HEK293 (cell line): Measurements from ENCODE around the gene DHRS7.

Source experiments
- CTCF ChIA-PET: fragments of 350-600 bp; formaldehyde crosslinking; extraction: SDS; loops from one replicate; lab custom pipeline; 2021; ENCODE audit warnings: antibody characterized with exemption; lab: Yijun Ruan, JAX
- POLR2A ChIA-PET: fragments of 300-600 bp; formaldehyde crosslinking; extraction: SDS; loops from one replicate; lab custom pipeline; 2020; ENCODE audit warnings: antibody characterized with exemption, inconsistent platforms; lab: Yijun Ruan, JAX
- H3K27ac ChIP-seq: fragments of 200-500 bp; sonication (Bioruptor generic); 2 replicates; pipeline ENCODE4 v1.5.1; 2014; ENCODE audit warnings: low read depth, low read length, control low read depth, inconsistent platforms; ENCODE audit errors: extremely low read depth
- H3K36me3 ChIP-seq, 2 experiments: fragments of 200-500 bp in 1 of 2; sonication (Bioruptor generic) in 1 of 2; 1 replicate in 1 of 2; 2 replicates in 1 of 2; pipeline ENCODE4 v1.5.1; 2014 to 2017; ENCODE audit warnings: inconsistent platforms in 2 of 2, low read length in 2 of 2; ENCODE audit not compliant: control insufficient read depth in 2 of 2, insufficient read depth in 1 of 2
- H3K4me1 ChIP-seq: fragments of 200-500 bp; sonication (Bioruptor generic); 2 replicates; pipeline ENCODE4 v1.5.1; 2014; ENCODE audit warnings: mild to moderate bottlenecking, low read length, inconsistent platforms; ENCODE audit not compliant: control insufficient read depth, insufficient read depth
- H3K4me3 ChIP-seq: 2 replicates; pipeline ENCODE4 v1.5.1; 2011; ENCODE audit warnings: low read depth, mild to moderate bottlenecking, control low read depth, low read length, moderate library complexity
- H3K9me3 ChIP-seq: fragments of 200-500 bp; sonication (Bioruptor generic); 2 replicates; pipeline ENCODE4 v1.5.1; 2014; ENCODE audit warnings: low read depth, low read length, inconsistent platforms; ENCODE audit not compliant: control insufficient read depth, insufficient read depth
- AEBP2 ChIP-seq: fragments of 450-650 bp; formaldehyde crosslinking; IDR thresholded peaks from 2 replicates; pipeline ENCODE4 v1.5.1; 2016; ENCODE audit warnings: missing biosample characterization, missing genetic modification characterization, borderline replicate concordance
- CTCF ChIP-seq: fragments of 450-650 bp; formaldehyde crosslinking; IDR thresholded peaks from 2 replicates; pipeline ENCODE4 v1.5.1; 2016; ENCODE audit warnings: missing biosample characterization, missing genetic modification characterization
- GLI4 ChIP-seq: fragments of 450-650 bp; formaldehyde crosslinking; IDR thresholded peaks from 2 replicates; pipeline ENCODE4 v1.5.1; 2016; ENCODE audit warnings: missing biosample characterization, missing genetic modification characterization
- KLF1 ChIP-seq: fragments of 450-650 bp; formaldehyde crosslinking; IDR thresholded peaks from 2 replicates; pipeline ENCODE4 v1.5.1; 2016; ENCODE audit warnings: missing biosample characterization, missing genetic modification characterization
- KLF16 ChIP-seq: fragments of 450-650 bp; formaldehyde crosslinking; IDR thresholded peaks from 2 replicates; pipeline ENCODE4 v1.5.1; 2017; ENCODE audit warnings: missing biosample characterization, missing genetic modification characterization
- RBAK ChIP-seq: fragments of 450-650 bp; formaldehyde crosslinking; IDR thresholded peaks from 2 replicates; pipeline ENCODE4 v1.5.1; 2016; ENCODE audit warnings: missing biosample characterization, missing genetic modification characterization
- TRIM28 ChIP-seq: IDR thresholded peaks from 2 replicates; pipeline ENCODE4 v1.6.1; 2011; ENCODE audit warnings: low read length, control low read depth, borderline replicate concordance
- ZBTB20 ChIP-seq: fragments of 450-650 bp; formaldehyde crosslinking; IDR thresholded peaks from 2 replicates; pipeline ENCODE4 v1.5.1; 2016; ENCODE audit warnings: missing biosample characterization, missing genetic modification characterization
- ZIC2 ChIP-seq: fragments of 450-650 bp; formaldehyde crosslinking; IDR thresholded peaks from 2 replicates; pipeline ENCODE4 v1.5.1; 2016; ENCODE audit warnings: missing biosample characterization, missing genetic modification characterization
- ZNF121 ChIP-seq: fragments of 450-650 bp; formaldehyde crosslinking; IDR thresholded peaks from 2 replicates; pipeline ENCODE4 v1.5.1; 2016; ENCODE audit warnings: missing biosample characterization, missing genetic modification characterization
- ZNF132 ChIP-seq: fragments of 450-650 bp; formaldehyde crosslinking; IDR thresholded peaks from 2 replicates; pipeline ENCODE4 v1.5.1; 2017; ENCODE audit warnings: missing biosample characterization, missing genetic modification characterization, borderline replicate concordance
- ZNF248 ChIP-seq: fragments of 450-650 bp; formaldehyde crosslinking; IDR thresholded peaks from 2 replicates; pipeline ENCODE4 v1.5.1; 2017; ENCODE audit warnings: missing biosample characterization, missing genetic modification characterization
- ZNF302 ChIP-seq: fragments of 450-650 bp; formaldehyde crosslinking; IDR thresholded peaks from 2 replicates; pipeline ENCODE4 v1.5.1; 2016; ENCODE audit warnings: missing biosample characterization, missing genetic modification characterization, low read depth
- ZNF311 ChIP-seq: fragments of 450-650 bp; formaldehyde crosslinking; IDR thresholded peaks from 2 replicates; pipeline ENCODE4 v1.5.1; 2017; ENCODE audit warnings: missing biosample characterization, missing genetic modification characterization, borderline replicate concordance
- ZNF510 ChIP-seq: fragments of 450-650 bp; formaldehyde crosslinking; IDR thresholded peaks from 2 replicates; pipeline ENCODE4 v1.5.1; 2018; ENCODE audit warnings: mild to moderate bottlenecking, missing genetic modification characterization, missing biosample characterization; ENCODE audit not compliant: insufficient replicate concordance
- ZNF513 ChIP-seq: fragments of 450-650 bp; IDR thresholded peaks from 2 replicates; pipeline ENCODE4 v1.5.1; 2018; ENCODE audit warnings: missing biosample characterization, missing genetic modification characterization
- ZNF560 ChIP-seq: fragments of 450-650 bp; formaldehyde crosslinking; IDR thresholded peaks from 2 replicates; pipeline ENCODE4 v1.5.1; 2017; ENCODE audit warnings: missing biosample characterization, missing genetic modification characterization, borderline replicate concordance
- ZNF660 ChIP-seq: fragments of 450-650 bp; IDR thresholded peaks from 2 replicates; pipeline ENCODE4 v1.5.1; 2018; ENCODE audit warnings: missing biosample characterization, mild to moderate bottlenecking, missing genetic modification characterization
- ZNF76 ChIP-seq: fragments of 450-650 bp; formaldehyde crosslinking; IDR thresholded peaks from 2 replicates; pipeline ENCODE4; 2016; ENCODE audit warnings: low read depth, missing biosample characterization, missing genetic modification characterization, borderline replicate concordance
- ZSCAN18 ChIP-seq: fragments of 450-650 bp; formaldehyde crosslinking; IDR thresholded peaks from 2 replicates; pipeline ENCODE4 v1.5.1; 2016; ENCODE audit warnings: missing biosample characterization, missing genetic modification characterization

DHRS7 gene

GRCh38 chr14:60197629-60198303, 32.6 kb upstream of the DHRS7 start:
- CTCF ChIA-PET: no interaction called here
- POLR2A ChIA-PET: interaction anchor here (0.9 kb wide), 1 partner anchor 51 kb away, joined by 3 read pairs; the partner anchor contains the start of gene PPM1A
- Histone ChIP-seq H3K36me3 (no peaks in the 10 kb centered on the region), H3K9me3 (no peaks in the 10 kb centered on the region), H3K27ac (no peak overlapping the region), H3K4me1 (no peaks in the 10 kb centered on the region), H3K4me3 (no peak overlapping the region)
- TF ChIP-seq KLF16 (tag by site-specific recombination) (no peak), ZNF660 (tag by site-specific recombination) (no peak), KLF1 (tag by site-specific recombination) (no peak), GLI4 (tag by site-specific recombination) (no peak), ZNF510 (tag by site-specific recombination) (no peak), ZNF513 (tag by site-specific recombination) (no peak), ZNF311 (tag by site-specific recombination) (no peak), AEBP2 (tag by site-specific recombination) (no peak), TRIM28 (no peak), ZIC2 (tag by site-specific recombination) (no peak), ZNF302 (tag by site-specific recombination) (no peak), CTCF (tag by site-specific recombination) (no peak), ZBTB20 (tag by site-specific recombination) (no peak), ZNF560 (tag by site-specific recombination) (no peak), ZNF76 (tag by site-specific recombination) (no peak), ZNF121 (tag by site-specific recombination) (no peak), ZNF132 (tag by site-specific recombination) (no peak), RBAK (tag by site-specific recombination) (no peak), ZNF248 (no peak), ZSCAN18 (tag by site-specific recombination) (no peak)
